HG02973 (cell line): Measurements from ENCODE around the gene MVD.

Experiments used
- ATAC-seq: cut with Tn5 transposase; IDR thresholded peaks from one replicate; pipeline ENCODE4 v1.9.1; 2021; ENCODE audit warnings: moderate library complexity; ENCODE audit not compliant: unreplicated experiment

Gene MVD

DNA sequence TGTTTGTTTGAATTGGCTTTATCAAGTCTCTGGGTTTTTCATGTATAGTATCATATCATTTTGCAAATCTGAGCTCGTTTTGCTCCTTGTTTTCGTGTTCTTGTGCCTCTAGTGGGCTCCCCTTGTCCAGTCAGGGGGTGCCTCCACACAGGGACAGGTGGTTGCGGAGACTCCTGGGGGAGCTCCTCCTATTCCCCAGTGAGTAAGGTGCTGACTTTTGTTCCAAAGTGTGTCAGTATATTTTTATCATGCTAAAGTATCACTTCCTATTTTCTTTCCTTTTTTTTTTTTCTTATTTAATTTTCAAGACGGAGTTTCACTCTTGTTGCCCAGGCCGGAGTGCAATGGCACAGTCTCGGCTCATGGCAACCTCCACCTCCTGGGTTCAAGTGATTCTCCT is 54.8 kb downstream of the MVD start:
- ATAC-seq, result no peak

- ATAC-seq, result no peak
Measured at GRCh38 chr16:88606148-88606757, 56.6 kb downstream of the MVD start.

GRCh38 chr16:88605186-88606147 is 57.4 kb downstream of the MVD start:
- no peak for ATAC-seq

DNA sequence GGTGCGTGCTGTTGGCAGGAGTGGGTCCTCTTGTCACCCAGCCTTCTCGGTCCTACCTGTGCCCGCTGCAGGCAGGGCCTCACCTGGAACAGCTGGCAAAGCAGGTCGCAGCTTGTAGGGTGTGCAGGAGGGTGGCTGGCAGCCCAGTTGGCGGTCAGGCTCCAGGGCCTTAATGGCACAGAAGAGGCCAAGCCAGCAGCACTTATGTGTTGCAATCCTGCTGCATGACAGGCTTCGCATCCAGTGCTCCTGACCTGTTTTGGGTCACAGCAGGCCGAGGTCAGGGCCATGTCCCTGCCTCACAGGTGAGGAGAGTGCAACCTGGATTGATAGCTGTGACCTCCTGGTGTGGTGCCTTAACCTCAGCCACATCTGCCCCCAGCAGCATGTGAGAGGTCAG is 60.8 kb downstream of the MVD start:
- no peak for ATAC-seq
